AG04449 (cell line): ENCODE results near the gene SASH1.

Source experiments
- CTCF ChIA-PET: fragments of 350-600 bp; formaldehyde crosslinking; extraction: SDS; loops from one replicate; lab custom pipeline; 2021; ENCODE audit warnings: antibody characterized with exemption; lab: Yijun Ruan, JAX
- POLR2A ChIA-PET: fragments of 400-600, 350-600 bp; formaldehyde crosslinking; extraction: SDS; loops from one replicate; lab custom pipeline; 2020; ENCODE audit warnings: antibody characterized with exemption, inconsistent platforms; lab: Yijun Ruan, JAX
- DNase-seq: peaks from one replicate; pipeline ENCODE4 v3.0.0-alpha.2; 2010; ENCODE audit warnings: low read depth, low spot score
- H3K4me3 ChIP-seq: 2 replicates; pipeline ENCODE4 v1.5.1; 2011; ENCODE audit warnings: low read depth, mild to moderate bottlenecking, control low read depth, low read length
- CTCF ChIP-seq: IDR thresholded peaks from one replicate; pipeline ENCODE4 v1.5.1; 2011; ENCODE audit warnings: mild to moderate bottlenecking, moderate library complexity, low read length, control low read depth, inconsistent platforms; ENCODE audit not compliant: insufficient read depth; ENCODE audit errors: missing control alignments

Gene SASH1

GRCh38 chr6:148514091-148514845 is 171.6 kb downstream of the SASH1 start:
- ChIA-PET CTCF (interaction anchor here (0.8 to 1.5 kb wide), 2 partner anchors 10 to 45 kb away, joined by 3 to 4 read pairs; no protein-coding TSS in a partner anchor), POLR2A (no interaction called here)
- no peak for TF ChIP-seq CTCF
- no peak for DNase-seq
- H3K4me3 ChIP-seq: no peak overlapping the region; the same call in 1 of the 2 replicates

- POLR2A ChIA-PET: no interaction called here
- no peak for TF ChIP-seq CTCF
- no peak for DNase-seq
- H3K4me3 ChIP-seq: no peak overlapping the region
- CTCF ChIA-PET: no interaction called here
These were observed 173.6 kb downstream of the SASH1 start for GRCh38 chr6:148516217-148516616.

- no peak overlapping the region for H3K4me3 ChIP-seq
- POLR2A ChIA-PET: no interaction called here
- CTCF ChIA-PET: no interaction called here
- no peak for DNase-seq
- no peak for TF ChIP-seq CTCF
These were observed 174.0 kb downstream of the SASH1 start for GRCh38 chr6:148516617-148517016.

GRCh38 chr6:148517470-148517869 is 174.8 kb downstream of the SASH1 start:
- no peak overlapping the region for H3K4me3 ChIP-seq
- POLR2A ChIA-PET: no interaction called here
- no peak for TF ChIP-seq CTCF
- DNase-seq: no peak
- CTCF ChIA-PET: interaction anchor here (1.6 kb wide), 1 partner anchor 341 kb away, joined by 3 read pairs; no protein-coding TSS in a partner anchor

- no peak overlapping the region for H3K4me3 ChIP-seq
- no peak for TF ChIP-seq CTCF
- no peak for DNase-seq
- CTCF ChIA-PET: interaction anchor here (0.9 to 1.7 kb wide), 3 partner anchors 9 to 342 kb away, joined by 3 to 7 read pairs (median 3); no protein-coding TSS in a partner anchor
- POLR2A ChIA-PET: interaction anchor here (1.6 kb wide), 1 partner anchor 9 kb away, joined by 5 read pairs; no protein-coding TSS in a partner anchor
These were observed 176.0 kb downstream of the SASH1 start for GRCh38 chr6:148518511-148519156.
